Inflammatory macrophage (primary cell): Measurements from ENCODE around the gene NIFK.
"Not testable (repeated sequence)": the region's sequence is repeated elsewhere in the genome, so short reads cannot be mapped to it uniquely, and the experiment has no call there.

ENCODE experiments used
- DNase-seq, 2 donors: peaks; one replicate each; pipeline ENCODE4 v3.0.0-alpha.2; 2020 to 2022
- total RNA-seq, 18 experiments: gene quantifications; one replicate each; lab custom pipeline; 2026; ENCODE audit warnings: mixed read lengths in 6 of 18, inconsistent platforms in 2 of 18; lab: John Stamatoyannopoulos, UW

The NIFK gene
- total RNA-seq = 9.7 to 63.8 (median 43.4) reads per million in 18 experiments

DNA sequence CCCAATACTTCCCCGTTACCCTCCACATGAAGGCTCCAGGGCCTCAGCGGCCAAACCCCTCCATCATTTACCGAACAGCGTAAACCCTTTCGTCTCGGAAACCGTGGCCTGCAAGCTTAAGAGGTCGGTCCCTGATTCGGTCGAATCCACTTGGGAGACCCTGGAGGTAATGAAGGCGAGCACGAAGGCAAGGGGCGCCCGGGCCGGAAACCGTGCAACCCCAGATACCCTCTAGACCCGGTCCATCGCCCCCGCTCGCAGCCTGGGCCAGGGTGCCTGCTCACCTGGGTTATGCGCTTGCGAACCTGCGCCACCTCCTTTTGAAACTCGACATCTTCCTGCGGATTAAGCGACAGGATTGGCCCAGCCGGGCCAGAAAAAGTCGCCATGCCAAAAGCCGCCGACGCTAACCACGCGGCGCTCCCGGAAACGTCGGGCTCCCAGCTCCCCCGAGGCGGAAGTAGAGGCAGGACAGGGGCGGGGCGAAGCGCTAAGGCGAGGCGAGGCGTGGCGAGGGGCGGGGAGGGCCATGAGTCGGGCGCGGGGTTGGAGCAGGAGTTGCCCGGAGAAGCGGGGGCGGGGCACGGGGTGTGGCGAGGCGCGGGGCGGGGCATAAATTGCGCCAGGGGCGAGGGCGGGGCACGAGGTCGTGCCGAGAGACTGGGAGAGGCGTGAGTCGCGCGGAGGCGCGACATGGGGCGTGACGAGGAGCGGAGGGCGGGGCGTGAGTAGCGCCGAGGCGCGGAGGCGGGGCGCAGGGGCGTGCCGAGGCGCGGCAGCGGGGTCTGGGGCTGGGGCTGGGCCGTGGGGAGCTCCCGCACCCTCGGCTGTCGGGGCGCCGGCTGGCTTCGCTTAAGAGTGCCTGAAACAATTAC is at the start of gene NIFK:
Gene NIFK, minus strand, starts transcription at position 414 of the 875 bp plus-strand sequence. Its CDS starts 25 bp downstream, at position 389.
- DNase-seq = peak; percentile 98 to 99

DNA sequence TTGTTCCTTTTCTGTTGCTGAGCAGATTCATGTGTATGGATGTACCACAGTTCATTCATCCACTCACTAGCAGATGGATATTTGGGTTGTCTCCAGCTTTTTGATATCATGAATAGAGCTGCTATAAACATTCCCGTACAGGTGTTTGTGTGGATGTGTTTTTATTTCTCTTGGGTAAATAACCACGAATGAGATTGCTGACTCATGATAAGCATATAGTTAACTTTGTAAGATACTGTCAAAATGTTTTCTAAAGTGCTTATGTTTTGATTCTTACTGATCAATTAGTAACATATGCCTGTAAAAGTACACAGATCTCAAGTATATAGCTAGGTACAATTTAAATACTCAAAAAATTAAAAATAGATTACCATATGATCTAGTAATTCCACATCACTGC is 46.5 kb upstream of the NIFK start:
- DNase-seq = no peak

DNA sequence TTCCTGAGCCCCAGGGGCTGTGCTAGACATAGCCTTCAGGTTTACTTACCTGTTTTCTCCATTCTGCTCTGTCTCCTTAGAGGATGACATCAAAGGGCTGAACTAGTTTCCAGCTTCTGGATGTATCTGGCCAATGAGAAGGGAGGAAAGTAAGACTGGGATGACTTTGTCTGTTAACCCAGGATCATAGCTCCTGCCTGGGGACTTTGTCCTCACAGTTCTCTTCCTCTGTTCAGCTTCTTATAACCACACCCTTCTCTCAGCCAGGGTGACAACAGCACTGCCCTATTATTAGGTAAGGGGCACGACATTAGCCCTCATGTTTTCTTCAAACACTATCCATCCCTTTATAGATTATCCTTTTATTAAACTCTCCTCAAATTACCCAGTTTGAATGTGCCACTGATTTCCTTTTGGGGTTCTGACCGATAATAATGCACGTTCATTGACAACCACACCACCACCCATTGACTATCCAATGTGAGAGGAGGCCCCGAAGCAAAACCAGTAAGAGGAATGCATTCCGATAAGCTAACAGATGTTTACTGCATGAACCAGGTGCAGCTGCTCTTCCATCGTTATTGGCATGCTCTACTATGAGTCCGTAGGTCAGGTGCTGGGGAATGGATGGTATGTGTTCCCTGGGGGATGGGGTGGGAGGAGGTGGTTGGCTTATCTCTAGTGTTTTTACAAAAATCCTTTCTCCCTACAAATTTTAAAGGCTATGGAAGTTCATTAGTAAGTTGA is 42.2 kb upstream of the NIFK start:
- DNase-seq = no peak

DNA sequence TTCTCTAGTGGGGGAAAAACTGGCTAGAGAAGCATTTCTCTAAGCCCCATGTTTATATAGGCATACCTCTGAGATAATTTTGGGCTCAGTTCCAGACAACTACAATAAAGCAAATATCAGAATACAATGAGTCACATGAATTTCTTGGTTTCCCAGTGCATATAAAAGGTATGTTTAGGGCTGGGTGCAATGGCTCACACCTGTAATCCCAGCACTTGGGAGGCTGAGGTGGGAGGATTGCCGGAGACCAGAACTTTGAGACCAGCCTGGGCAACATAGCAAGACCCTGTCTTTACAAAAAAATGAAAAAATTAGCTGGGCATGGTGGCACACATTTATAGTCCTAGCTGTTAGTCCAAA is 41.0 kb upstream of the NIFK start:
- no peak for DNase-seq

DNA sequence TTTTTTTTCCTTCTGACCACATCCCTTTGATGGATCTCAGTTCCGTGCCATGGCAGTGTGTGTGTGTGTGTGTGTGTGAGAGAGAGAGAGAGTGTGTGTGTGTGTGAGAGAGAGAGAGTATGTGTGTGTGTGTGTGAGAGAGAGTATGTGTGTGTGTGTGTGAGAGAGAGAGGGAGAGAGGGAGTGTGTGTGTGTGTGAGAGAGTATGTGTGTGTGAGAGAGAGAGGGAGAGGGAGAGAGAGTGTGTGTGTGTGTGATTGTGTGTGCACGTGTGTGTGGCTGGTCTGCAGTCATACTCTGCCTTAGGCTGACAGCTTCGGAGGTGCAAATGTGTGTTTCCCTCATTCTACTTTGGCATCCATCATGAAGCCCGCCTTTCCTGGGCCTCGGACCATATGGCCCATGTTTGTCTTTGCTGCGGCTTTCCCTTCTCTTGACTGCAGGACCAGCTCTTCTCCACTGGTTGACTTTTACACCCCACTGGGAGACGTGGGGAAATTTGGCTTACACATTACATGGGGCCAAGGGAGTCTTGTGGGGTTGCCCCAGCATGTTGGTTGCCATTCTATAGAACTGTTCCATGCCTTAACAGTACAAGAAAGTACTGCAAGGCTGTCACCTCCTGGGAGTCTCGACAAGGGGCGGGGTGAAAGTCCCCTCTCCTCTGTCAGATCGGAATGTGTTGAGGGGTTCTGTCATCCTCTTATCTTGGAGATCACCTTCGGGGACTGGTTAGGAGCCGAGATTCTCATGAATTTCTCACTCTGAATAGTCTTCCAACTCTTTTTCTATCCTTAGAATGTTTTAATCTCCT is 40.4 kb upstream of the NIFK start:
- DNase-seq = no peak

DNA sequence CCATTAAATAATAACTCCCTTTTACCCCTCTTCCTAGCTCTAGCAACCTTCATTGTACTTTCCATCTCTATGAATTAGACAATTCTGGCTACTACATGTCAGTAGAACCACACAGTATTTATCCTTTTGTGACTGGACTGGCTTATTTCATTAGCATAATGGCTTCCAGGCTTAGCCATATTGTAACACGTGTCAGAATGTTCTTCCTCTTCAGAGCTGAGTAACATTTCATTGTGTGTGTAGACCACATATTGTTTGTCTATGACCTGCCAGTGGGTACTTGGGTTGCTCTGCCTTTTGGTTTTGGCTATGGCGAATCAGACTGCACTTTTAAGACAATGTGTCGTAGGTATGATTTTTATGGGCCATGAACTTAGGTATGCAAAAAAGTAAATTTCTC is 39.7 kb upstream of the NIFK start:
- no peak for DNase-seq

DNA sequence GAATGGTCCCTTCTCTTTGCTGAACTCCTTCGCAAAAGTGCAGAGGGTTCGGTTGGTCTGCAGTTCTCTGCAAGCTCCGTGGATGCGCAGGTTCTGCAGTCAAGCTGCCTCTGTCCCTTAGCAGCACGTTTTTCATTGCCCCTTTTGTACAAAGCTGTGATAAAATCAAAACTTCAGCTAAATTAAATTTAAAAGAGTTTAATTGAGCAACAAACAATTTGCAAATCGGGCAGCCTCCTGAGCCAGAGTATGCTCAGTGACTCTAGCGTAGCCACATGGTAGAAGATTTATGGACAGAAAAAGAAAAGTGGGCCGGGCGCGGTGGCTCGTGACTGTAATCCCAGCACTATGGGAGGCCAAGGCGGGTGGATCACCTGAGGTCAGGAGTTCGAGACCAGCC is 37.6 kb upstream of the NIFK start:
- no peak for DNase-seq

DNA sequence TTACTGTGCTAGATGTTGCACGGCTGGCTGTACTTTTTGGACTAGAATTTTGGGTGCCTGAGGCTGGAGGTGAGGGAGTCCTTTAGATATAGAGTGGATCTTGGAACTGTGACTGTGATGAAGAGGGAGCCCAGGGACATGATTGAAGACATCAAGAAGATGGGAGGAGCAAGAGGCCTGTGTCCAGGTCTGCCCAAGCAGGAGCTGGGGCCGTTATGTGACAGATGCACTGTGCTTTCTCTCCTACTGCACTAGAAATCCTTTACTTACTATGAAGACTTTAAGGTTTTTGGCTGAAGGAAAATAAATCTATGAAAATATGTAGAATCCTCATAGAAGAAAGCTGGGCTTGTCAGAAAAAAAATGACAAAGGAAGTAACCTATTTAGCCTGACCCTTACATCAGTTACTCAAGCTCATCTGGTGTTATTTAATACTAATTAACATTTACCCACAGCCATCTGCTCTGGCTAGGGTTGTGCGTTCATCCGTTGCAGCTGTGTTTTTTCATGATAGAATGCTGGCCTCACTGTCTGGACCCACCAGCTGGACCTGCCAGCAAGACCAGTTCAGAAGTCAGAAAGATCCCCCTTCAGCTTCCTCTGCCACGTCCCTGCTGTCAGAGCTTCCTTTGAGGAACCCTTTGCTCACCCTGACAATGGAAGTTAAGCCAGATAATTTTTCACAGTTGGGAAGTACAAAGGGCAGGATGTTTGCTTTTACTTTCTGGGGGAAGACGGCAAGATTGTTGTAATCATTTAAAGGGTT is 35.5 kb upstream of the NIFK start:
- no peak for DNase-seq

DNA sequence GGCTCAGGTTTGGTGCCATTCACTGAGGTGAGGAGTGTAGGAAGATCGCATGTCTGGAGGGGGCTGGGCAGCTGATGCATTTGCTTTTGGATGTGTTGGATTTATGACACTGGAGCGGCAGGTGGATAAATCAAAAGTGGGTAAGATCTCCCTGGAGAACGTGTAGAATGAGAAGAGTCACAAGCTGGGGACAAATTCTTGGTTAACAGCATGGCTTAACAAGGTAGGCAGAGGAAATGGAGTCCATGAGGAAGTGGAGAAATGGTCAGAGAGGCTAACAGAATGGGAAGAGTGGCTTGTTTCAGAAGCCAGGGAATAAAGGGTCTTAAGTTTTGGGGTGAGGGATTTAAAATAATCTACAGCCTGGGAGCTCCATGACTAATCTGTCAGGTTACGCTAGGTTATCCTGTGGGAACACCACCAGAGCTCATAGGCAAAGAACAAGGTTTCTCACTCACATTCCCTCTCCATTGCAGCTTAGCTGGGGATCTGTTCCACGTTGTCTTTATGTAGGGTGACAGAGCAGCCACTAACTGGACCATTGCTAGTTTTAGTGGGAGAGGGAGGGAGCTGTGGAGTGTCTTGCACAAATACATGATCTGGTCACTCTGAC is 31.6 kb upstream of the NIFK start:
- no peak for DNase-seq

DNA sequence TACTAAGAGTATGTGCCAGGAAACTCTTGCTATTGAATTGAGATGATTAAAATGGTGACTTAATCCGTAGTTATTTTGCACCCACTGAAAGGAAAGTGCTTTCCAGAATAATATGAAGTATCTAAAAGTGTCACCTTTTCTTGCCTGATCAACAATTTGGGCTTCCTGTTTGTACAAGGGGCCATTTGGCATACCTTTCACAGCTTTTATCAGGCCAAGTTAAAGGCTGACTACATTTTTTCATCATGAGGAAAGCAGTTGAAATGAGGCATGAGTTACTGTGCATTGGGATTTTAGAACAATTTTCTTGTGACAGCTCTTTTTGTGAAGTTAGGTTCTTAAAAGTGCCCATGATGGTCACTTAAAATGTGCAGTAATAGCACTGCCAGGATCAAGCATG is 29.9 kb upstream of the NIFK start:
- DNase-seq = no peak

DNA sequence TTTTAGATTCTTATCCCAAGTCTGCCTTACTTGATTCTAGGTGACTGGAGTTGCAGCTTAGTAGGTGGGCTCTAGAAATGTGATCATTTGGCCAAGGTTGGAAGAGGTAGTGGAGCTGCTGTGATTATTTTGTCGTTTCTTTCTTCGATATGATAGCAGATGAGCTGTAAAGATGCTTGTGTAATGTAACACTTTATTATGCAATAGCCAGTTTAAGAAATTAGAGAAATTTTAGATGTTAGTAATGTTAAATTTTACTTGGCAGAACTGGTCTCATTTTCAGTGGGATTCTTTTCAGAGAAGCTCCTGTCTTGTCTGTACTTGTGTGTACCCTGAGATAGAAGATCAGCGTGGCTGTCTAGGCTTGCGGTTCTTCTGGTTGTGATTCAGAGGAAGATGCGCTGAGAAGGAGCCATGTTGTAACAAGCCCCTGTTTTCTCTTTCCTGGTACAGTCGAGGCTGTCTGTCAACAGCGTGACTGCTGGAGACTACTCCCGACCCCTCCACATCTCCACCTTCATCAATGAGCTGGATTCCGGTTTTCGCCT is 28.1 kb upstream of the NIFK start:
- no peak for DNase-seq

DNA sequence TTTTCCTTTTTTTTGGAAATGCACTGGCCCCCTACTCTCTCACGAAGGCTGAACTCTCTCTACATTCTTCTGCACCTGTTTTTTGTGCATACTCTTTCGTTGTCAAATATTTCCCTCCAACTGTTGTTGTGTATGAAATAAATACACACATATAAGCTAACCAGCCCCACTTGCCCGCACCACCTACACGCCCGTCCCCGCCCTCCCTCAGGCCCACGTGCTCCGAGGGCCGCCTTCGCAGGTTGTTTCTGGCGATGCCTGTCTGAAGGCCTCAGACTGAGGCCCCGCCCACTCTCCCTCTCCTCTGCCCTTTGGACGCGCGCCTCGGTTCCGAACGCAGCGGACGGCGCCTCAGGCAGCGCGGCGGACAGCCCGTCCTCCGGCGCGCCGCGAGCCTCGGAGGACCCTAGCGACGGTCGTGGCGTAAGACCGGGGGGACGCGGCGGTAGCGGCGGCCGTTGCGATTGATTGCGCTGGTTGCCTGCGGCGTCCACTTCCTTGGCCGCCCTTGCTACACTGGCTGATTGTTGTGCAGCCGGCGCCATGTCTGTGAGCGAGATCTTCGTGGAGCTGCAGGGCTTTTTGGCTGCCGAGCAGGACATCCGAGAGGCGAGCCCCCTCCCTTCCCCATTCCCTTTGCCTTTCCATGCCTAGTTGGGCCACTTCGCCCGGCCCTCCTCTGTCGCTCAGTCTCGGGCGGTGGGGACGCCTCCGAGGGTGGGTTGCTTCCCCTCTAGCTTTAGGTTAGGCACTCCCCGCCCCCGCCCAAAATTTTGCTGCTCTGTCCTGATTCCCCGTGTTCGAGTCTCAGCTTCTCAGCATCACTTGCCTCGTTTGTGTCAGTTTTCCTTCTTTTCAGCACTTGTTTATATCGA is 18.8 kb upstream of the NIFK start, which contains the start of gene TSN:
Gene TSN, plus strand, starts transcription at position 415 of the 875 bp plus-strand sequence. Its CDS starts 129 bp downstream, at position 544.
- DNase-seq = peak; percentile 97 to 99

DNA sequence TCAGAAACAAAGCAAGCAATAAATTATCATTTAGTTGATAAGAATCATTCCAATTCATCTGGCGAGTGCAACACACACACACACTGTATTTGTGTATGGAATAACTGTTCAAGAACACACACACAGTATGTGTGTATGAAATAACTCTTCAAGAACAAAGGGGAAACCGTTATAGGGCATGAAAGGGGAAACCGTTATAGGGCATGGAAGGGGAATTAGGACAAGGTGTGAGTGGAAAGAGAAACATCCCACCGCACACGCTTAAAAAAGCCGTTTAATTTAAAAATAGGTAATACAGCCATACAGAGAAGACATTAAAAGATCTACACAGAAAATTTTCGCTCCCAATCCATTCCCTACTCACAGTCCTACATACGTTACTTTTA is 18.2 kb upstream of the NIFK start:
- DNase-seq = peak in 1 of 2 donors; percentile 13

DNA sequence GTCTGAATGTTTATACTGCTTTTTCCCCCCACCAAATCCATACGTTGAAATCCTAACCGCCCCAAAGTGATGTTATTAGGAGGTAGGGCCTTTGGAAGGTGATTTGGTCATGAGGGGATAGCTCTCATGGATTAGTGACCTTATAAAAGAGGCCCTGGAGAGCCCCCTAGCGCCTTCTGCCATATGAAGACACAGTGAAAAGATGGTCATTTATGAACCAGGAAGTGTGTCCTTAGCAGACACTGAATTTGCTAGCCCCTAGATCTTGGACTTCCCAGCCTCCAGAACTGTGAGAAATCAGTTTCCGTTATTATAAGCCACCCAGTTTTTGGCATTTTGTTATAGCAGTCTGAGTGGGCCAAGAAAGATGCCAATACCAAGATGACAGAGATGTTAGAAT is 11.5 kb upstream of the NIFK start:
- peak; percentile 15 to 25 for DNase-seq

DNA sequence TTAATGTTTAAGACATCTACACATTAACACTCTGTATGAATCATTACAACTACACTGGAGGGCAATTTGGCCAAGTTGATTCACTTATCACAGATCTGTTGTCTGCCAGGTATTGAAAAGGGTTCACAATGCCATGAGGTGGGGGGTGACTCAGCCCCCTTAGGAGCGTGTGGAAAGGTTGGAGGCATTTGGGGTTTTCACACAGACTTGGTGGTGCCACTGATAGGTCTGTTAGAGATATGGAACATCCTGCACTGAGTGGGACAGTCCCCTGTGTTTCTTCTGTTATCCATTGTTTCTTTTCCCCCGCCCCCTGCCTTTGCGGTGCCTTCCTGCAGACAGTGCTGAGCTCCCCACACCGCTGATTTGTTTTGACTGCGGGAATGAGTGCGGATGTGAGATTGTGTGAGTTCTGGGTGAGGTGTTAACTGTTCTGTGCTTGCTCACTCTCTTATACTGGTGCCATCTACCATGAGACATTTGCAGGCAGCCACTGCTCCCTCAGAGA is 9.4 kb upstream of the NIFK start:
- DNase-seq = no peak

DNA sequence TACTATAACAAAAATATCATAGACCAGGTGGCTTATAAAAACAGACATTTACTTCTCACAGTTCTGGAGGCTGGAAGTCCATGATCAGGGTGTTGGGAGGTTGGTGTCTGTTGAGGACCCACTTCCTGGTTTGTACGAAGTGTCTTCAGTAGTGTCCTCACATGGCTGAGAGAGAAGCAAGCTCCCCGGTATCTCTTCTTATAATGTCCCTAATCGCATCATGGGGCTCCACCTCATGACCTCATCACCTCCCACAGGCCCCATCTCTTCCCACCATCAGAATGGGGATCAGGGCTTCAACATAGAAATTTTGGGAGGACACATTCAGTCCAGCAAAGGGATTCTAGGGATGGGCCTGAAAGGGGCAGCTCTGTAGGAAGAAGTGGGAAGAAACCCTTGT is 4.8 kb upstream of the NIFK start:
- no peak for DNase-seq

DNA sequence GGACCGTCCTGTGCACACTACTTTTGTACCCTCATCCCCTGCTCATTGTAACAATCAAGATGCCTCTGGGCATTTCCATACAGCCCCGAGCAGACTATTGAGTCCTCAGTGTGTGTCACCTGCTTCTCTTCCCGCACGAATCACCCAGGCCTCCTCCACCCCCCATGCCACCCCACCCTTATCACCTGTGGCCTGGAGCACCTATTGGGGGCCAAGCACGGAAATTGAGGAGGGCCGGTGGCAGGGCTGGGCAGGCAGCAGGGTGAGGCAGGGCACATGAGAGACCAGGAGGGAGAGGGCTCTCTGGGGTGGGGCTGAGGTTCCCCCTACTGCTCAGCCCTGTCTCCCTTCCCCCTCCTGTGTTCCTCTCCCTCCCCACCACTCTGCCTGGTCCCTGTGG is 4.3 kb upstream of the NIFK start:
- DNase-seq = no peak

DNA sequence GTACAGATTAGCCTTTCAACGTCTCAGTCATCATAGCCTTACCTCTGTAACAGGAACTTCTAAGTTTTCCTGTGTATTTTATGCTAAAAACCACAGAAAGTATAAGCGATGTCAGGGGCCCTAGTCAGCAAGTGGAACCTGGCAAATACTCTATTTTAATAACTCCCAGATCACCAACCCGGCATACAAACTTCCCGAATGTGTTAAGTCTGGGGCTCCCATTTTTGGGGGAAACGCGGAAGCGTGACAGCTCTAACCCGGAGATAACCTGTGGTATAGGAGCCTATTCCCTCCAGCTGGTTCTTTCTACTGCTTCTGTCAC is 574 bp downstream of the NIFK start:
- peak in 1 of 2 donors; percentile 11 for DNase-seq

DNA sequence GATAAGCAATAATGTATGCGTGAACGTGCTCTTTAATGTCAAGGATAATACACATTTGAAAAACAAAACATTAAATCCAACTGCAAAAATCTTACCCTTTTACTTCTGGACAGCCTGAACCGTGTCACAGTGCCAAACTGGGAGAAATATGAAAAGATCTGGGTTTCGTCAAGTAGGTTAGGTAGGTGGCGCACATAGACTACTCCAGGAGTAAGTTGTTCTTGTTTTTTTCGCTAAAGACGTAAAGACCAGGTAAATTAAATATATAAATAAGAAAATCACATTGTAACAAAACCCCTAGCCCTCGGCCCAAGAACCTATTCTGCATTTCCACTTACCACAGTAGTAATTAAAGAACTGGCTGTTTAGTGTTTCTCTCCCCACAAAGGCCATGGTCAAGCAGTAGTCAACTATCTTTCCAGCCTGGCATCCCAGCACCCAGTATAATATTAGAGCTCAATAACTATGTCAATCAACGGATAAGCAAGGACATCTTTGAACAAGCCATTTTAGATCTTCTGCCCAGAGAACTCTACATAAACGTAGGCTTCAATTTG is 1.1 kb downstream of the NIFK start:
- DNase-seq = no peak

DNA sequence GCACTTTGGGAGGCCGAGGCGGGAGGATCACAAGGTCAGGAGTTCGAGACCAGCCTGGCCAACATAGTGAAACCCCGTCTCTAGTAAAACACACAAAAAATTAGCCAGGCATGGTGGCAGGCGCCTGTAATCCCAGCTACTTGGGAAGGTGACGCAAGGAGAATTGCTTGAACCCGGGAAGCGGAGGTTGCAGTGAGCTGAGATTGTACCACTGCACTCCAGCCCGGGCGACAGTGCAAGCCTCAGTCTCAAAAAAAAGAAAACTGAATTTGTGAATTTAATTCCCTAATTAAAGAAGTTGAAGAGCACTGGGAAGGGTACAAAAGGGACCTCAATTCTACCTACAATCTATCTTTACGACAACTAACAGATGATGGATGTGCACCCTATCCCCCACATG is 2.1 kb downstream of the NIFK start:
- DNase-seq = not testable (repeated sequence)
